Mucosa of rectum (tissue), 2 donors: ENCODE data around the gene ORAI3.

Experiments
- H3K27ac ChIP-seq, 2 donors: one replicate each; pipeline ENCODE4 v1.7.0; 2013; ENCODE audit warnings: inconsistent platforms in 2 of 2, low read depth in 2 of 2, low read length in 2 of 2
- H3K27me3 ChIP-seq, 2 donors: one replicate each; pipeline ENCODE4 v1.7.0; 2013; ENCODE audit warnings: low read length in 2 of 2; ENCODE audit not compliant: control insufficient read depth in 2 of 2, insufficient read depth in 2 of 2
- H3K36me3 ChIP-seq, 2 donors: one replicate each; pipeline ENCODE4 v1.7.0; 2013; ENCODE audit warnings: low read length in 2 of 2; ENCODE audit not compliant: control insufficient read depth in 2 of 2, insufficient read depth in 2 of 2
- H3K4me1 ChIP-seq, 2 donors: one replicate each; pipeline ENCODE4 v1.7.0; 2013; ENCODE audit warnings: low read length in 2 of 2, mild to moderate bottlenecking in 1 of 2; ENCODE audit not compliant: control insufficient read depth in 2 of 2, insufficient read depth in 2 of 2
- H3K4me3 ChIP-seq, 2 donors: one replicate each; pipeline ENCODE4 v1.7.0; 2013; ENCODE audit warnings: low read length in 2 of 2
- H3K9ac ChIP-seq, 2 donors: one replicate each; pipeline ENCODE4 v1.7.0; 2013; ENCODE audit warnings: low read length in 2 of 2, low read depth in 1 of 2, mild to moderate bottlenecking in 1 of 2
- H3K9me3 ChIP-seq, 2 donors: one replicate each; pipeline ENCODE4 v1.7.0; 2013; ENCODE audit warnings: low read length in 2 of 2; ENCODE audit not compliant: control insufficient read depth in 2 of 2
- donor health status: healthy.
- donor health status: Normal muscosa, but diverticular disease.

The ORAI3 gene

GRCh38 chr16:30990105-30990504, 41.2 kb downstream of the ORAI3 start:
- Histone ChIP-seq H3K9ac (no peak overlapping the region), H3K4me3 (no peak overlapping the region), H3K36me3 (peaks cover 0 to 2% of the 10 kb centered on the region in 2 donors), H3K27ac (no peak overlapping the region), H3K9me3 (no peaks in the 10 kb centered on the region), H3K4me1 (peaks cover 5 to 8% of the 10 kb centered on the region in 2 donors), H3K27me3 (no peaks in the 10 kb centered on the region)

- Histone ChIP-seq H3K27ac (no peak overlapping the region), H3K4me3 (no peak overlapping the region), H3K27me3 (no peaks in the 10 kb centered on the region), H3K9ac (no peak overlapping the region), H3K9me3 (no peaks in the 10 kb centered on the region), H3K4me1 (peaks cover 0 to under 1% of the 10 kb centered on the region in 2 donors), H3K36me3 (peaks cover 0 to 2% of the 10 kb centered on the region in 2 donors)
Observed at GRCh38 chr16:30991052-30991451, 42.2 kb downstream of the ORAI3 start.

- H3K4me3 ChIP-seq = no peak overlapping the region
- no peak overlapping the region for H3K9ac ChIP-seq
- H3K4me1 ChIP-seq = peaks cover 4 to 8% of the 10 kb centered on the region in 2 donors
- no peaks in the 10 kb centered on the region for H3K27me3 ChIP-seq
- H3K9me3 ChIP-seq = no peaks in the 10 kb centered on the region
- H3K36me3 ChIP-seq = peaks cover 0 to 2% of the 10 kb centered on the region in 2 donors
- no peak overlapping the region for H3K27ac ChIP-seq
Observed at GRCh38 chr16:30992276-30992780, 43.5 kb downstream of the ORAI3 start.

GRCh38 chr16:30992931-30993816, 44.3 kb downstream of the ORAI3 start:
- Histone ChIP-seq H3K27ac (no peak overlapping the region), H3K9ac (no peak overlapping the region), H3K9me3 (no peaks in the 10 kb centered on the region), H3K36me3 (no peaks in the 10 kb centered on the region), H3K4me1 (peaks cover 4 to 12% of the 10 kb centered on the region in 2 donors), H3K4me3 (no peak overlapping the region), H3K27me3 (peaks cover 0 to 4% of the 10 kb centered on the region in 2 donors)

- Histone ChIP-seq H3K36me3 (no peaks in the 10 kb centered on the region), H3K9me3 (no peaks in the 10 kb centered on the region), H3K27me3 (peaks cover 0 to 4% of the 10 kb centered on the region in 2 donors), H3K27ac (peak overlapping the region; percentile 62 to 77), H3K4me1 (peaks cover 4 to 12% of the 10 kb centered on the region in 2 donors), H3K9ac (peak overlapping the region in 1 of 2 donors; percentile 65), H3K4me3 (peak overlapping the region; percentile 65 to 75)
Observed at GRCh38 chr16:30995927-30996323, 47.1 kb downstream of the ORAI3 start.

GRCh38 chr16:30996324-30996984, 47.6 kb downstream of the ORAI3 start:
- peak overlapping the region; percentile 62 to 77 for H3K27ac ChIP-seq
- H3K9me3 ChIP-seq = no peaks in the 10 kb centered on the region
- peak overlapping the region; percentile 75 to 77 for H3K4me3 ChIP-seq
- H3K27me3 ChIP-seq = peaks cover 0 to 4% of the 10 kb centered on the region in 2 donors
- no peaks in the 10 kb centered on the region for H3K36me3 ChIP-seq
- peaks cover 4 to 12% of the 10 kb centered on the region in 2 donors for H3K4me1 ChIP-seq
- peak overlapping the region; percentile 65 to 68 for H3K9ac ChIP-seq

- Histone ChIP-seq H3K4me1 (peaks cover 4 to 12% of the 10 kb centered on the region in 2 donors), H3K4me3 (peak overlapping the region; percentile 75 to 77), H3K27me3 (peaks cover 0 to 4% of the 10 kb centered on the region in 2 donors), H3K27ac (peak overlapping the region; percentile 62 to 77), H3K9ac (peak overlapping the region; percentile 65 to 68), H3K9me3 (no peaks in the 10 kb centered on the region), H3K36me3 (no peaks in the 10 kb centered on the region)
Observed at GRCh38 chr16:30996985-30997724, 48.3 kb downstream of the ORAI3 start.

- H3K9ac ChIP-seq = peak overlapping the region; percentile 13 to 47
- H3K27me3 ChIP-seq = peaks cover 0 to 4% of the 10 kb centered on the region in 2 donors
- no peaks in the 10 kb centered on the region for H3K9me3 ChIP-seq
- peak overlapping the region in 1 of 2 donors; percentile 23 for H3K27ac ChIP-seq
- H3K4me1 ChIP-seq = peaks cover 4 to 12% of the 10 kb centered on the region in 2 donors
- no peaks in the 10 kb centered on the region for H3K36me3 ChIP-seq
- H3K4me3 ChIP-seq = peak overlapping the region in 1 of 2 donors; percentile 59
Observed at GRCh38 chr16:30997725-30998711, 49.1 kb downstream of the ORAI3 start.
